ENCODE results near the gene SPSB2.

- TF ChIP-seq POLR2A (IDR thresholded peaks at IDR 0.05; ENCODE audit: low read length) (no peak), GATA1 (IDR thresholded peaks at IDR 0.05; ENCODE audit: low read depth, low read length) (no peak)
Observed at GRCh38 chr12:6840330-6840729, 32.8 kb downstream of the SPSB2 start.
